PC-9 (cell line): ENCODE data around the gene BMS1. TPM values are rescaled to one million over a fixed set of nuclear protein-coding genes. Genes with fewer than 3 reads are reported as not detected.

ENCODE experiments used
- BruUV-seq: library from RNA; stranded (reverse); fragments of 400-500 nt; replicated peaks from 2 replicates; lab custom pipeline; 2021; lab: Mats Ljungman, UMichigan
- CTCF ChIA-PET: fragments of 300-600 bp; sonication (Branson Sonifier 250); formaldehyde crosslinking; loops from one replicate; lab custom pipeline; 2022; ENCODE audit warnings: antibody characterized with exemption; lab: Charles Lee
- POLR2A ChIA-PET: fragments of 300-600 bp; sonication (Branson Sonifier 250); formaldehyde crosslinking; loops from one replicate; lab custom pipeline; 2022; ENCODE audit warnings: antibody characterized with exemption; ENCODE audit not compliant: unreplicated experiment; lab: Charles Lee
- DNase-seq, 2 experiments: peaks; one replicate each; pipeline versions ENCODE4 v3.0.0 to v3.0.0-alpha.2; 2015 to 2022; ENCODE audit warnings: mixed read lengths in 1 of 2
- H2AFZ ChIP-seq: fragments of 200-600 bp; sonication (generic); 2 replicates; pipeline ENCODE4 v1.8.1; 2017; ENCODE audit warnings: antibody characterized with exemption
- H3F3A ChIP-seq: fragments of 200-600 bp; sonication (generic); 2 replicates; pipeline ENCODE4 v1.8.1; 2017; ENCODE audit warnings: antibody characterized with exemption, mild to moderate bottlenecking, low read depth; ENCODE audit not compliant: insufficient read depth
- H3K27ac ChIP-seq: fragments of 200-600 bp; sonication (generic); 2 replicates; pipeline ENCODE4 v1.6.1; 2016; ENCODE audit warnings: mixed run types
- H3K27me3 ChIP-seq: fragments of 200-600 bp; sonication (generic); 2 replicates; pipeline ENCODE4 v1.6.1; 2016; ENCODE audit warnings: low read depth, mixed run types; ENCODE audit not compliant: insufficient read depth
- H3K36me3 ChIP-seq: fragments of 200-600 bp; sonication (generic); 2 replicates; pipeline ENCODE4 v1.6.1; 2016; ENCODE audit warnings: low read depth, mixed run types
- H3K4me1 ChIP-seq: fragments of 200-600 bp; sonication (generic); replicated peaks from 2 replicates; pipeline ENCODE4 v1.6.1; 2016; ENCODE audit warnings: mixed run types; ENCODE audit not compliant: insufficient read depth
- H3K4me2 ChIP-seq: fragments of 200-600 bp; sonication (generic); 2 replicates; pipeline ENCODE4 v1.6.1; 2017; ENCODE audit warnings: mixed run types
- H3K4me3 ChIP-seq: fragments of 200-600 bp; sonication (generic); 2 replicates; pipeline ENCODE4 v1.6.1; 2016; ENCODE audit warnings: mixed run types
- H3K79me2 ChIP-seq: fragments of 200-600 bp; sonication (generic); 2 replicates; pipeline ENCODE4 v1.6.1; 2017; ENCODE audit warnings: low read depth, mixed run types
- H3K9me2 ChIP-seq: fragments of 200-600 bp; sonication (generic); 2 replicates; pipeline ENCODE4 v1.8.1; 2017; ENCODE audit warnings: mild to moderate bottlenecking; ENCODE audit not compliant: insufficient read depth
- H3K9me3 ChIP-seq: fragments of 200-600 bp; sonication (generic); 2 replicates; pipeline ENCODE4 v1.8.1; 2016; ENCODE audit warnings: low read depth; ENCODE audit not compliant: insufficient read depth
- H4K20me1 ChIP-seq: fragments of 200-600 bp; sonication (generic); 2 replicates; pipeline ENCODE4 v1.8.1; 2017; ENCODE audit not compliant: insufficient read depth
- CTCF ChIP-seq: fragments of 200-600 bp; sonication (generic); conservative IDR thresholded peaks from 2 replicates; pipeline ENCODE4 v1.6.1; 2017; ENCODE audit warnings: mixed run types, antibody characterized with exemption, mild to moderate bottlenecking, moderate library complexity
- EZH2 ChIP-seq: fragments of 200-600 bp; sonication (generic); IDR thresholded peaks from 2 replicates; pipeline ENCODE4 v1.8.0; 2017; ENCODE audit warnings: antibody characterized with exemption, low read depth
- intact Hi-C: fragments of 100-400 bp; cut with micrococcal nuclease; formaldehyde crosslinking; loops from one replicate; pipeline ENCODE4 v1.10.0; 2022; ENCODE audit not compliant: unreplicated experiment
- total RNA-seq: library from RNA; stranded (reverse); gene quantifications from 2 replicates; pipeline ENCODE4 v1.2.3, GENCODE V29; 2021

BMS1 gene
- total RNA-seq, 1 experiment from 2014 or later = 20.0 TPM

GRCh38 chr10:42783181-42783549 is 570 bp downstream of the BMS1 start:
- H3K36me3 ChIP-seq = peaks cover 15% of the 10 kb centered on the region
- DNase-seq = peak in 1 of 2 experiments; percentile 55
- H3K4me3 ChIP-seq = peak overlapping the region; percentile 96
- intact Hi-C loops = loop anchor here (2.0 kb wide), 2 partner anchors 20 to 230 kb away; no protein-coding TSS in a partner anchor
- H3K27ac ChIP-seq = peak overlapping the region; percentile 80
- H3K9me2 ChIP-seq = no peaks in the 10 kb centered on the region
- H2AFZ ChIP-seq = peak overlapping the region; percentile 92
- peak overlapping the region; percentile 97 for H3K4me2 ChIP-seq
- peaks cover 30% of the 10 kb centered on the region for H3K79me2 ChIP-seq
- H3K9me3 ChIP-seq = no peaks in the 10 kb centered on the region
- peaks cover 6% of the 10 kb centered on the region; the same call in 1 of the 2 replicates for H4K20me1 ChIP-seq
- H3F3A ChIP-seq = no peaks in the 10 kb centered on the region
- TF ChIP-seq EZH2 (no peak), CTCF (no peak)
- peaks cover 14% of the 10 kb centered on the region for H3K4me1 ChIP-seq
- no peaks in the 10 kb centered on the region for H3K27me3 ChIP-seq
- CTCF ChIA-PET = no interaction called here
- no TSS peak for BruUV-seq
- POLR2A ChIA-PET = interaction anchor here (0.6 to 0.7 kb wide), 3 partner anchors 242 to 782 kb away, joined by 3 to 8 read pairs (median 7); no protein-coding TSS in a partner anchor

GRCh38 chr10:42785759-42786158 is 3.2 kb downstream of the BMS1 start:
- H3K79me2 ChIP-seq = peaks cover 30% of the 10 kb centered on the region
- H3F3A ChIP-seq = no peaks in the 10 kb centered on the region
- no peaks in the 10 kb centered on the region for H3K27me3 ChIP-seq
- intact Hi-C loops = no loop called here
- H3K4me1 ChIP-seq = peaks cover 14% of the 10 kb centered on the region
- DNase-seq = no peak
- H3K36me3 ChIP-seq = peaks cover 22% of the 10 kb centered on the region
- H3K9me2 ChIP-seq = no peaks in the 10 kb centered on the region
- no peak for TF ChIP-seq EZH2
- TF ChIP-seq CTCF = no peak
- ChIA-PET CTCF (no interaction called here), POLR2A (no interaction called here)
- H3K4me3 ChIP-seq = no peak overlapping the region
- H3K9me3 ChIP-seq = no peaks in the 10 kb centered on the region
- peaks cover 20% of the 10 kb centered on the region for H4K20me1 ChIP-seq
- H3K27ac ChIP-seq = no peak overlapping the region
- no peak overlapping the region for H2AFZ ChIP-seq
- no peak overlapping the region for H3K4me2 ChIP-seq
- no TSS peak for BruUV-seq

GRCh38 chr10:42790835-42791234 is 8.2 kb downstream of the BMS1 start:
- CTCF ChIA-PET = interaction anchor here (0.6 kb wide), 1 partner anchor 166 kb away, joined by 4 read pairs; no protein-coding TSS in a partner anchor
- no peak overlapping the region for H3K4me2 ChIP-seq
- H4K20me1 ChIP-seq = peaks cover 29% of the 10 kb centered on the region
- no peaks in the 10 kb centered on the region for H3K9me3 ChIP-seq
- no TSS peak for BruUV-seq
- H3K36me3 ChIP-seq = peaks cover 45% of the 10 kb centered on the region
- POLR2A ChIA-PET = no interaction called here
- no peak overlapping the region for H2AFZ ChIP-seq
- no peaks in the 10 kb centered on the region for H3F3A ChIP-seq
- no peak overlapping the region for H3K4me3 ChIP-seq
- H3K9me2 ChIP-seq = no peaks in the 10 kb centered on the region
- no peak overlapping the region for H3K27ac ChIP-seq
- no peaks in the 10 kb centered on the region for H3K79me2 ChIP-seq
- DNase-seq = no peak
- no peaks in the 10 kb centered on the region for H3K4me1 ChIP-seq
- TF ChIP-seq EZH2 (no peak), CTCF (no peak)
- no peaks in the 10 kb centered on the region for H3K27me3 ChIP-seq
- intact Hi-C loops = no loop called here
